PC-9 (cell line): ENCODE measurements around the gene OCA2.

ENCODE experiments used
- EZH2 ChIP-seq: fragments of 200-600 bp; sonication (generic); IDR thresholded peaks from 2 replicates; pipeline ENCODE4 v1.8.0; 2017; ENCODE audit warnings: antibody characterized with exemption, low read depth
- TF ChIP-seq, protein P1 (sequence below): fragments of 200-600 bp; sonication (generic); conservative IDR thresholded peaks from 2 replicates; pipeline ENCODE4 v1.6.1; 2017; ENCODE audit warnings: mixed run types, antibody characterized with exemption, mild to moderate bottlenecking, moderate library complexity

- TF ChIP-seq, protein P1, sequence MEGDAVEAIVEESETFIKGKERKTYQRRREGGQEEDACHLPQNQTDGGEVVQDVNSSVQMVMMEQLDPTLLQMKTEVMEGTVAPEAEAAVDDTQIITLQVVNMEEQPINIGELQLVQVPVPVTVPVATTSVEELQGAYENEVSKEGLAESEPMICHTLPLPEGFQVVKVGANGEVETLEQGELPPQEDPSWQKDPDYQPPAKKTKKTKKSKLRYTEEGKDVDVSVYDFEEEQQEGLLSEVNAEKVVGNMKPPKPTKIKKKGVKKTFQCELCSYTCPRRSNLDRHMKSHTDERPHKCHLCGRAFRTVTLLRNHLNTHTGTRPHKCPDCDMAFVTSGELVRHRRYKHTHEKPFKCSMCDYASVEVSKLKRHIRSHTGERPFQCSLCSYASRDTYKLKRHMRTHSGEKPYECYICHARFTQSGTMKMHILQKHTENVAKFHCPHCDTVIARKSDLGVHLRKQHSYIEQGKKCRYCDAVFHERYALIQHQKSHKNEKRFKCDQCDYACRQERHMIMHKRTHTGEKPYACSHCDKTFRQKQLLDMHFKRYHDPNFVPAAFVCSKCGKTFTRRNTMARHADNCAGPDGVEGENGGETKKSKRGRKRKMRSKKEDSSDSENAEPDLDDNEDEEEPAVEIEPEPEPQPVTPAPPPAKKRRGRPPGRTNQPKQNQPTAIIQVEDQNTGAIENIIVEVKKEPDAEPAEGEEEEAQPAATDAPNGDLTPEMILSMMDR = no peak
- TF ChIP-seq EZH2 = no peak
These were observed 234.4 kb downstream of the OCA2 start for GRCh38 chr15:27864719-27865118.
